A549 (cell line): Measurements from ENCODE around the gene ALPP. TPM values are rescaled to one million over a fixed set of nuclear protein-coding genes. Genes with fewer than 3 reads are reported as not detected.

Experiments
- ATAC-seq, 2 experiments: fragments of 200-7000 bp in 1 of 2; fragments of >200 bp in 1 of 2; cut with Nextera tagmentation in 1 of 2; cut with Tn5 transposase in 1 of 2; 3 replicates each; pipeline versions ENCODE4 v1.8.0 to v1.9.1; 2018 to 2020; ENCODE audit warnings: mild to moderate bottlenecking in 1 of 2, moderate library complexity in 1 of 2
- CTCF ChIA-PET: fragments of 300-600 bp; sonication (Branson Sonifier 250); formaldehyde crosslinking; extraction: SDS; loops from one replicate; lab custom pipeline; 2021; ENCODE audit warnings: antibody characterized with exemption, inconsistent platforms; lab: Yijun Ruan, JAX
- POLR2A ChIA-PET: fragments of 350-600 bp; formaldehyde crosslinking; extraction: SDS; loops from one replicate; lab custom pipeline; 2021; ENCODE audit warnings: antibody characterized with exemption, inconsistent platforms; lab: Yijun Ruan, JAX
- DNase-seq, 2 experiments: peaks; one replicate each; pipeline versions ENCODE4 v3.0.0 to v3.0.0-alpha.2; 2011 to 2016; ENCODE audit warnings: low read depth in 1 of 2, low spot score in 1 of 2
- FAIRE-seq: peaks from 2 replicates; lab custom pipeline; 2011; peaks lifted over from hg19 to GRCh38; lab: Jason Lieb, UNC
- H3K27ac ChIP-seq, 2 experiments: fragments of >200 bp; sonication (Bioruptor Twin); formaldehyde crosslinking; 3 replicates each; pipeline ENCODE4 v1.5.1; 2016 to 2017
- H3K4me1 ChIP-seq: fragments of >200 bp; sonication (Bioruptor Twin); formaldehyde crosslinking; 3 replicates; pipeline ENCODE4 v1.6.1; 2016
- H3K4me2 ChIP-seq: fragments of >200 bp; sonication (Bioruptor Twin); formaldehyde crosslinking; 3 replicates; pipeline ENCODE4 v1.6.1; 2016
- H3K4me3 ChIP-seq: fragments of >200 bp; sonication (Bioruptor Twin); formaldehyde crosslinking; 3 replicates; pipeline ENCODE4 v1.5.1; 2016
- H3K9me3 ChIP-seq: fragments of >200 bp; sonication (Bioruptor Twin); formaldehyde crosslinking; 3 replicates; pipeline ENCODE4 v1.6.1; 2016
- BHLHE40 ChIP-seq: IDR thresholded peaks from 2 replicates; pipeline ENCODE4 v1.6.1; 2012; ENCODE audit warnings: low read depth, low read length, inconsistent platforms
- CBX2 ChIP-seq: fragments of 200-600 bp; sonication (generic); IDR thresholded peaks from 2 replicates; pipeline ENCODE4 v1.6.1; 2016; ENCODE audit warnings: low read depth, mild to moderate bottlenecking, borderline replicate concordance
- CEBPB ChIP-seq, 2 experiments: fragments of >200 bp in 1 of 2; sonication (Bioruptor Twin) in 1 of 2; formaldehyde crosslinking in 1 of 2; IDR thresholded peaks; 2 replicates each; pipeline ENCODE4 v1.6.1; 2012 to 2016
- CHD4 ChIP-seq: fragments of 200-600 bp; sonication (generic); IDR thresholded peaks from 2 replicates; pipeline ENCODE4 v1.6.1; 2016; ENCODE audit warnings: antibody characterized with exemption, mild to moderate bottlenecking, borderline replicate concordance
- EHMT2 ChIP-seq: fragments of 200-600 bp; sonication (generic); IDR thresholded peaks from 2 replicates; pipeline ENCODE4 v1.6.1; 2016; ENCODE audit warnings: antibody characterized with exemption, low read depth, mild to moderate bottlenecking, moderate library complexity
- FOSB ChIP-seq: fragments of 250-450 bp; sonication (Bioruptor Pico); IDR thresholded peaks from 2 replicates; pipeline ENCODE4 v1.5.0; 2020; ENCODE audit warnings: mild to moderate bottlenecking, moderate library complexity
- FOXS1 ChIP-seq: fragments of 250-450 bp; sonication (Bioruptor Pico); IDR thresholded peaks from 2 replicates; pipeline ENCODE4 v1.5.0; 2020; ENCODE audit warnings: mild to moderate bottlenecking, moderate library complexity
- HMGXB4 ChIP-seq: fragments of 250-450 bp; sonication (Bioruptor Pico); IDR thresholded peaks from 2 replicates; pipeline ENCODE4 v1.5.0; 2021; ENCODE audit warnings: mild to moderate bottlenecking, moderate library complexity, borderline replicate concordance
- HOXA7 ChIP-seq: fragments of 250-450 bp; sonication (Bioruptor Pico); IDR thresholded peaks from 2 replicates; pipeline ENCODE4 v1.5.0; 2020; ENCODE audit warnings: mild to moderate bottlenecking, moderate library complexity
- MAFK ChIP-seq: fragments of 450-650 bp; IDR thresholded peaks from 2 replicates; pipeline ENCODE4 v1.6.1; 2014; ENCODE audit not compliant: partially characterized antibody
- MAZ ChIP-seq: fragments of 150-350 bp; IDR thresholded peaks from 2 replicates; pipeline ENCODE4 v1.6.1; 2014; ENCODE audit warnings: antibody characterized with exemption, low read depth, low read length, borderline replicate concordance
- NFE2L2 ChIP-seq: fragments of 150-350 bp; conservative IDR thresholded peaks from 2 replicates; pipeline ENCODE4 v1.6.1; 2014; ENCODE audit warnings: low read length
- NPAS2 ChIP-seq: fragments of 250-450 bp; sonication (Bioruptor Pico); IDR thresholded peaks from 2 replicates; pipeline ENCODE4 v1.8.0; 2022; ENCODE audit warnings: mild to moderate bottlenecking, moderate library complexity, borderline replicate concordance
- NR3C1 ChIP-seq: fragments of >200 bp; sonication (Bioruptor Twin); formaldehyde crosslinking; IDR thresholded peaks from 3 replicates; pipeline ENCODE4 v1.6.1; 2017
- PHF8 ChIP-seq: fragments of 200-600 bp; sonication (generic); IDR thresholded peaks from 2 replicates; pipeline ENCODE4 v1.6.1; 2016; ENCODE audit warnings: low read depth, mild to moderate bottlenecking, antibody characterized with exemption, moderate library complexity, borderline replicate concordance
- POLR2AphosphoS2 ChIP-seq: conservative IDR thresholded peaks from 2 replicates; pipeline ENCODE4 v1.6.1; 2012; ENCODE audit warnings: low read length, improper control_type of control experiment, inconsistent platforms
- REST ChIP-seq: fragments of 200-600 bp; sonication (generic); IDR thresholded peaks from 2 replicates; pipeline ENCODE4 v1.6.1; 2016; ENCODE audit warnings: antibody characterized with exemption, mild to moderate bottlenecking, moderate library complexity
- TFCP2L1 ChIP-seq: fragments of 250-450 bp; sonication (Bioruptor Pico); IDR thresholded peaks from 2 replicates; pipeline ENCODE4 v1.5.0; 2021; ENCODE audit warnings: mild to moderate bottlenecking
- WGBS: methylation state at CpG from one replicate; pipeline ENCODE4 v1.1.6; 2017; ENCODE audit errors: missing lambda C conversion rate; 5-methylcytosine and 5-hydroxymethylcytosine counted together
- polyA plus RNA-seq, 4 experiments: library from polyadenylated mRNA; depleted of rRNA in 3 of 4; stranded (reverse); fragments of >200 nt; fragmentation: RNase III in 1 of 4; extraction: RNeasy Plus Mini Kit Qiagen cat#74134 plus additional on column Dnase treatment in 1 of 4; gene quantifications; 2 replicates in 3 of 4; 3 replicates in 1 of 4; pipeline ENCODE4 v1.2.3, GENCODE V29; 2011 to 2017
- TF ChIP-seq, protein P1 (sequence below): fragments of >200 bp; sonication (Bioruptor Twin); formaldehyde crosslinking; IDR thresholded peaks from 3 replicates; pipeline ENCODE4 v1.5.1; 2016
- TF ChIP-seq, protein P2 (sequence below): IDR thresholded peaks from 2 replicates; pipeline ENCODE4 v1.6.1; 2012

Gene ALPP
- polyA plus RNA-seq, 2 of the 4 experiments (the other 2 are of a cell fraction): 0.10 to 0.31 TPM

- Histone ChIP-seq H3K4me2 (no peak overlapping the region), H3K4me3 (no peak overlapping the region), H3K9me3 (no peaks in the 10 kb centered on the region), H3K27ac (no peak overlapping the region), H3K4me1 (peaks cover 24% of the 10 kb centered on the region; the same call in 2 of the 3 replicates)
- no peak for ATAC-seq
- CTCF ChIA-PET: interaction anchor here (0.6 to 1.2 kb wide), 2 partner anchors 420 to 496 kb away, joined by 3 read pairs; no protein-coding TSS in a partner anchor
- no peak for DNase-seq
- TF ChIP-seq HOXA7 (CRISPR knock-in tag) (no peak), CBX2 (no peak), MAZ (no peak), FOXS1 (CRISPR knock-in tag) (no peak), EHMT2 (no peak), CHD4 (no peak), TFCP2L1 (CRISPR knock-in tag) (no peak), NR3C1 (no peak), HMGXB4 (no peak), POLR2AphosphoS2 (no peak), NPAS2 (no peak)
- TF ChIP-seq, protein P1, sequence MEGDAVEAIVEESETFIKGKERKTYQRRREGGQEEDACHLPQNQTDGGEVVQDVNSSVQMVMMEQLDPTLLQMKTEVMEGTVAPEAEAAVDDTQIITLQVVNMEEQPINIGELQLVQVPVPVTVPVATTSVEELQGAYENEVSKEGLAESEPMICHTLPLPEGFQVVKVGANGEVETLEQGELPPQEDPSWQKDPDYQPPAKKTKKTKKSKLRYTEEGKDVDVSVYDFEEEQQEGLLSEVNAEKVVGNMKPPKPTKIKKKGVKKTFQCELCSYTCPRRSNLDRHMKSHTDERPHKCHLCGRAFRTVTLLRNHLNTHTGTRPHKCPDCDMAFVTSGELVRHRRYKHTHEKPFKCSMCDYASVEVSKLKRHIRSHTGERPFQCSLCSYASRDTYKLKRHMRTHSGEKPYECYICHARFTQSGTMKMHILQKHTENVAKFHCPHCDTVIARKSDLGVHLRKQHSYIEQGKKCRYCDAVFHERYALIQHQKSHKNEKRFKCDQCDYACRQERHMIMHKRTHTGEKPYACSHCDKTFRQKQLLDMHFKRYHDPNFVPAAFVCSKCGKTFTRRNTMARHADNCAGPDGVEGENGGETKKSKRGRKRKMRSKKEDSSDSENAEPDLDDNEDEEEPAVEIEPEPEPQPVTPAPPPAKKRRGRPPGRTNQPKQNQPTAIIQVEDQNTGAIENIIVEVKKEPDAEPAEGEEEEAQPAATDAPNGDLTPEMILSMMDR: no peak
- TF ChIP-seq, protein P2, sequence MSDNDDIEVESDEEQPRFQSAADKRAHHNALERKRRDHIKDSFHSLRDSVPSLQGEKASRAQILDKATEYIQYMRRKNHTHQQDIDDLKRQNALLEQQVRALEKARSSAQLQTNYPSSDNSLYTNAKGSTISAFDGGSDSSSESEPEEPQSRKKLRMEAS: no peak
- no peak for FAIRE-seq
- WGBS: 72% methylated on average over 2 of the region's 2 CpGs
- POLR2A ChIA-PET: no interaction called here
These were observed 18.1 kb downstream of the ALPP start for GRCh38 chr2:232396683-232397082.

- Histone ChIP-seq H3K9me3 (no peaks in the 10 kb centered on the region), H3K4me2 (no peak overlapping the region), H3K27ac (no peak overlapping the region), H3K4me3 (no peak overlapping the region), H3K4me1 (peaks cover 24% of the 10 kb centered on the region; the same call in 2 of the 3 replicates)
- ATAC-seq: no peak
- DNase-seq: no peak
- WGBS: 81% methylated on average over 5 of the region's 5 CpGs
- no peak for TF ChIP-seq FOXS1 (CRISPR knock-in tag)
- TF ChIP-seq REST: no peak
- TF ChIP-seq CBX2: no peak
- TF ChIP-seq NFE2L2: no peak
- no peak for TF ChIP-seq FOSB (CRISPR knock-in tag)
- no peak for TF ChIP-seq BHLHE40
- no peak for TF ChIP-seq CEBPB (IDR thresholded peaks at IDR 0.05)
- TF ChIP-seq PHF8: no peak
- TF ChIP-seq MAFK: no peak
- ChIA-PET POLR2A (no interaction called here), CTCF (interaction anchor here (0.7 to 1.9 kb wide), 6 partner anchors 7 to 473 kb away, joined by 3 to 5 read pairs (median 4); no protein-coding TSS in a partner anchor)
- no peak for FAIRE-seq
These were observed 19.9 kb downstream of the ALPP start for GRCh38 chr2:232398293-232399034.
